WI38 (cell line): Measurements from ENCODE around the gene KRTAP5-4.
"Not testable (repeated sequence)": the region's sequence is repeated elsewhere in the genome, so short reads cannot be mapped to it uniquely, and the experiment has no call there.

Experiments used
- H3K4me3 ChIP-seq: 2 replicates; pipeline ENCODE4 v1.5.1; 2011; ENCODE audit warnings: low read depth, mild to moderate bottlenecking, control low read depth, low read length
- CTCF ChIP-seq: IDR thresholded peaks from 2 replicates; pipeline ENCODE4 v1.5.1; 2012; ENCODE audit warnings: low read depth, mild to moderate bottlenecking, control low read depth, low read length

The KRTAP5-4 gene

GRCh38 chr11:1622086-1622485 is at the start of gene KRTAP5-4:
Gene KRTAP5-4 (minus strand): TSS chr11:1622138. CDS start chr11:1622093, 45 bp downstream.
- TF ChIP-seq CTCF: no peak
- no peak within 1 kb of the TSS for H3K4me3 ChIP-seq

DNA sequence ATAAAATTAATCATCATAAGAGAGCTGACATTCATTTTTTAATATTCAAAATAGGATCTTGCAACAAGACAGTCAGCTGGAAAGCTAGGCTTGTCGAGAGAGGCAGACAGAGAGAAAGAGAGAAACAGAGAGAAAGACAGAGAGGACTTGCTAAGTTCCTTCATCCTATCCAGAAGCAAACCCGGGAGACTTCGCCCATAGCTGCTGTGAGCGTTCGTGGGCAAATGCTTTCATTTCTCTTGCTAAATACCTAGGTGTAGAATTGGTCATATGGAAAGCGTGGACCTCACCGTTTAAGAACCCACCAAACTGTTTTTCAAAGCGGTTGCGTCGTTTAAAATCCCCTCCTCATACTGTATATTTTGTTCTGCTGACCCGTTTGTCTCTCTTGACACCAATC is 49.7 kb upstream of the KRTAP5-4 start:
- no peak overlapping the region for H3K4me3 ChIP-seq
- TF ChIP-seq CTCF: no peak

GRCh38 chr11:1670905-1671371 is 49.0 kb upstream of the KRTAP5-4 start:
- no peak for TF ChIP-seq CTCF
- no peak overlapping the region for H3K4me3 ChIP-seq

DNA sequence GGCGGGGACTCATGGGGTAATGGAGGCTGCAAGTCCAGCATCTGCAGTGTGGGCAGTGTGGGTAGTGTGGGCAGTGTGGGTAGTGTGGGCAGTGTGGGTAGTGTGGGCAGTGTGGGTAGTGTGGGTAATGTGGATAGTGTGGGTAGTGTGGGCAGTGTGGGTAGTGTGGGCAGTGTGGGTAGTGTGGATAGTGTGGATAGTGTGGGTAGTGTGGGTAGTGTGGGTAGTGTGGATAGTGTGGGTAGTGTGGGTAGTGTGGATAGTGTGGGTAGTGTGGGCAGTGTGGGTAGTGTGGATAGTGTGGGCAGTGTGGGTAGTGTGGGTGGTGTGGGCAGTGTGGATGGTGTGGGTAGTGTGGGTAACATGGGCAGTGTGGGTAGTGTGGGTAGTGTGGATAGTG is 48.5 kb upstream of the KRTAP5-4 start:
- not testable (repeated sequence) for H3K4me3 ChIP-seq

GRCh38 chr11:1669546-1670218 is 47.7 kb upstream of the KRTAP5-4 start:
- H3K4me3 ChIP-seq: no peak overlapping the region
- no peak for TF ChIP-seq CTCF

DNA sequence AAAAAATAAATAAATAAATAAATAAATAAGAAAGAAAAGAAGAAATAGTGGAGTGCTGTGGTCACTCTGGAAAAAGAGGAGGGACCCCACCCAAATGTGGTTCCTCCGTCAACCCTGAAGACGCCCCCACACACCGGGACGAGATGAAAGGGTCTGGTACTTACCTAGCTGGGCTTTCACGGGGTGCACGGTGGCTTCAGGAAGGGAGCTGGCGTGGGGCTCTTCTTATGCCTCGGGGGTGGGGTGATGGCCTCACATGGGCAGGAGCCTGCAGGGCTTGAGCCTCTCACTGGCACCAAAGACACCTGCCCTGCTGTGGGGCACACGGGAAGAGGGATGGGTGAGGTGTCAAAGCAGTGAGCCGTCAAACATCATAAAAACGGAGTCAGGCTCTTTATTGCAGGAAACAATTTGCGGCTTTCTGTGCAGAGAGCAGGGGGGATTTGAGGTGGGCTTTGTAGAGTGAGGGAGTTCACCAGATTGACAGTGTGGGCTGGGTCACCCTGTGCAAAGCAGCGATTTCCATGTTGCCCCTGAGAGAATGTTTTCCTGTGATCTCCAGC is 47.1 kb upstream of the KRTAP5-4 start:
- no peak overlapping the region for H3K4me3 ChIP-seq

DNA sequence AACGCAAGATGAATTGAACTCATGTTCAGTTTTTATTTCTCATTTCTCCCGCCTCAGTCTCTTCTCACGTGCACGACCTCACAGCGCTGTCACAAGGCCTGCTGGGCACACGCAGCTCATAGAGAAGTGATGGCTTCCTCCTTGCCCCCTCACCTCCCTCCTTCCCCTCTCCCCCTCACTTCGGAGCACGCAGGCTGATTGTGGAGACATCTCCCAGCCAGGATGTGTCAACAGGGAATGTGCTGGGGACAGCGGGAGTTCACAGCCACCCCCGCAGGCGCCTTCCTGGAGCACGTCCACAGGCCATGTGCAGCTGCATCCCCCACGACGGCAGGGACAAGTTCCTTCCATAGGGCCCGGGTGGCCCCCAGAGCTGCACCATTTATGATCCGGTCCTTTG is 46.0 kb upstream of the KRTAP5-4 start:
- no peak for TF ChIP-seq CTCF
- H3K4me3 ChIP-seq: no peak overlapping the region

More for the DNA sequence above, 47.1 kb upstream of the KRTAP5-4 start:
- no peak for TF ChIP-seq CTCF
